DOHH2 (cell line): ENCODE data around the gene TAPT1.

ENCODE experiments used
- EZH2phosphoT487 ChIP-seq: fragments of 200-600 bp; sonication (generic); IDR thresholded peaks from 2 replicates; pipeline ENCODE4 v1.6.1; 2017; ENCODE audit warnings: borderline replicate concordance, mild to moderate bottlenecking, antibody characterized with exemption, low read length, moderate library complexity, mixed read lengths
- TF ChIP-seq, protein P1 (sequence below): fragments of 200-600 bp; sonication (generic); IDR thresholded peaks from one replicate; pipeline ENCODE4 v1.5.1; 2014; ENCODE audit warnings: antibody characterized with exemption, mild to moderate bottlenecking, low read depth, low read length; ENCODE audit not compliant: poor library complexity, severe bottlenecking

DNA sequence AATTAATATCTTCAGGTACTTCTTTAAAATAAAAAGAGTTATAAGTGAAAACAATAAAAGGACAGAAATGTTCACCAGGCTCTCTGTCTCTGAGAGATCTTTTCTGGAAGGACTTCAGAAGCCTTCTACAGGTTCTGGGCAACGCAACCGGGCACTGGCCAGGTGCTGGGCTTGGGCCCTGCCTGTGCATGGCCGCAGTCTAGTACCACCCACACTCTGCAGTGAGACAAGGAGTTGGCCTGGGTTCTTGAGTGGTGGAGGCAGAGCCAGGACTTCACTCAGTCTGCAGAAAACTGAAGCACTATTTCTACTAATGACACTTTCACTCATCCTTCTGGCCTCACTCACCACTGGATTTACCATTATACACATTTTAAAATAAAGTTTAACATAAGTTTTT lies 21.8 kb downstream of the TAPT1 start:
- TF ChIP-seq, protein P1, sequence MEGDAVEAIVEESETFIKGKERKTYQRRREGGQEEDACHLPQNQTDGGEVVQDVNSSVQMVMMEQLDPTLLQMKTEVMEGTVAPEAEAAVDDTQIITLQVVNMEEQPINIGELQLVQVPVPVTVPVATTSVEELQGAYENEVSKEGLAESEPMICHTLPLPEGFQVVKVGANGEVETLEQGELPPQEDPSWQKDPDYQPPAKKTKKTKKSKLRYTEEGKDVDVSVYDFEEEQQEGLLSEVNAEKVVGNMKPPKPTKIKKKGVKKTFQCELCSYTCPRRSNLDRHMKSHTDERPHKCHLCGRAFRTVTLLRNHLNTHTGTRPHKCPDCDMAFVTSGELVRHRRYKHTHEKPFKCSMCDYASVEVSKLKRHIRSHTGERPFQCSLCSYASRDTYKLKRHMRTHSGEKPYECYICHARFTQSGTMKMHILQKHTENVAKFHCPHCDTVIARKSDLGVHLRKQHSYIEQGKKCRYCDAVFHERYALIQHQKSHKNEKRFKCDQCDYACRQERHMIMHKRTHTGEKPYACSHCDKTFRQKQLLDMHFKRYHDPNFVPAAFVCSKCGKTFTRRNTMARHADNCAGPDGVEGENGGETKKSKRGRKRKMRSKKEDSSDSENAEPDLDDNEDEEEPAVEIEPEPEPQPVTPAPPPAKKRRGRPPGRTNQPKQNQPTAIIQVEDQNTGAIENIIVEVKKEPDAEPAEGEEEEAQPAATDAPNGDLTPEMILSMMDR = no peak
- no peak for TF ChIP-seq EZH2phosphoT487
